Panc1 (cell line): ENCODE results near the gene LINGO3.

Experiments used
- POLR2AphosphoS5 ChIP-seq: IDR thresholded peaks from 2 replicates; pipeline ENCODE4 v1.6.1; 2012; ENCODE audit warnings: mild to moderate bottlenecking, low read depth, low read length, moderate library complexity
- SIN3A ChIP-seq: IDR thresholded peaks from 2 replicates; pipeline ENCODE4 v1.6.1; 2012; ENCODE audit warnings: low read depth, mild to moderate bottlenecking, low read length, moderate library complexity, borderline replicate concordance; ENCODE audit not compliant: insufficient read depth
- TCF7L2 ChIP-seq: IDR thresholded peaks from 2 replicates; pipeline ENCODE4 v1.6.1; 2011; ENCODE audit warnings: mild to moderate bottlenecking, low read depth, low read length, inconsistent platforms
- TF ChIP-seq, protein P1 (sequence below): fragments of 450-650 bp; IDR thresholded peaks from 2 replicates; pipeline ENCODE4 v1.5.1; 2017; ENCODE audit warnings: mild to moderate bottlenecking

GRCh38 chr19:2339644-2340310 lies 31.8 kb upstream of the LINGO3 start:
- TF ChIP-seq, protein P1, sequence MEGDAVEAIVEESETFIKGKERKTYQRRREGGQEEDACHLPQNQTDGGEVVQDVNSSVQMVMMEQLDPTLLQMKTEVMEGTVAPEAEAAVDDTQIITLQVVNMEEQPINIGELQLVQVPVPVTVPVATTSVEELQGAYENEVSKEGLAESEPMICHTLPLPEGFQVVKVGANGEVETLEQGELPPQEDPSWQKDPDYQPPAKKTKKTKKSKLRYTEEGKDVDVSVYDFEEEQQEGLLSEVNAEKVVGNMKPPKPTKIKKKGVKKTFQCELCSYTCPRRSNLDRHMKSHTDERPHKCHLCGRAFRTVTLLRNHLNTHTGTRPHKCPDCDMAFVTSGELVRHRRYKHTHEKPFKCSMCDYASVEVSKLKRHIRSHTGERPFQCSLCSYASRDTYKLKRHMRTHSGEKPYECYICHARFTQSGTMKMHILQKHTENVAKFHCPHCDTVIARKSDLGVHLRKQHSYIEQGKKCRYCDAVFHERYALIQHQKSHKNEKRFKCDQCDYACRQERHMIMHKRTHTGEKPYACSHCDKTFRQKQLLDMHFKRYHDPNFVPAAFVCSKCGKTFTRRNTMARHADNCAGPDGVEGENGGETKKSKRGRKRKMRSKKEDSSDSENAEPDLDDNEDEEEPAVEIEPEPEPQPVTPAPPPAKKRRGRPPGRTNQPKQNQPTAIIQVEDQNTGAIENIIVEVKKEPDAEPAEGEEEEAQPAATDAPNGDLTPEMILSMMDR, result no peak
- TF ChIP-seq SIN3A (no peak), POLR2AphosphoS5 (no peak), TCF7L2 (no peak)
